Measurements from ENCODE around the gene SMYD3.

Gene SMYD3

GRCh38 chr1:245901037-245901436 lies 606.0 kb downstream of the SMYD3 start:
- peak in 1 of 2 experiments; percentile 28 for DNase-seq (ENCODE audit: low read depth in 1 of 2, low spot score in 1 of 2)
- TF ChIP-seq, protein P1, sequence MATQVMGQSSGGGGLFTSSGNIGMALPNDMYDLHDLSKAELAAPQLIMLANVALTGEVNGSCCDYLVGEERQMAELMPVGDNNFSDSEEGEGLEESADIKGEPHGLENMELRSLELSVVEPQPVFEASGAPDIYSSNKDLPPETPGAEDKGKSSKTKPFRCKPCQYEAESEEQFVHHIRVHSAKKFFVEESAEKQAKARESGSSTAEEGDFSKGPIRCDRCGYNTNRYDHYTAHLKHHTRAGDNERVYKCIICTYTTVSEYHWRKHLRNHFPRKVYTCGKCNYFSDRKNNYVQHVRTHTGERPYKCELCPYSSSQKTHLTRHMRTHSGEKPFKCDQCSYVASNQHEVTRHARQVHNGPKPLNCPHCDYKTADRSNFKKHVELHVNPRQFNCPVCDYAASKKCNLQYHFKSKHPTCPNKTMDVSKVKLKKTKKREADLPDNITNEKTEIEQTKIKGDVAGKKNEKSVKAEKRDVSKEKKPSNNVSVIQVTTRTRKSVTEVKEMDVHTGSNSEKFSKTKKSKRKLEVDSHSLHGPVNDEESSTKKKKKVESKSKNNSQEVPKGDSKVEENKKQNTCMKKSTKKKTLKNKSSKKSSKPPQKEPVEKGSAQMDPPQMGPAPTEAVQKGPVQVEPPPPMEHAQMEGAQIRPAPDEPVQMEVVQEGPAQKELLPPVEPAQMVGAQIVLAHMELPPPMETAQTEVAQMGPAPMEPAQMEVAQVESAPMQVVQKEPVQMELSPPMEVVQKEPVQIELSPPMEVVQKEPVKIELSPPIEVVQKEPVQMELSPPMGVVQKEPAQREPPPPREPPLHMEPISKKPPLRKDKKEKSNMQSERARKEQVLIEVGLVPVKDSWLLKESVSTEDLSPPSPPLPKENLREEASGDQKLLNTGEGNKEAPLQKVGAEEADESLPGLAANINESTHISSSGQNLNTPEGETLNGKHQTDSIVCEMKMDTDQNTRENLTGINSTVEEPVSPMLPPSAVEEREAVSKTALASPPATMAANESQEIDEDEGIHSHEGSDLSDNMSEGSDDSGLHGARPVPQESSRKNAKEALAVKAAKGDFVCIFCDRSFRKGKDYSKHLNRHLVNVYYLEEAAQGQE (IDR thresholded peaks at IDR 0.05; ENCODE audit: insufficient replicate concordance, low read depth), result no peak
- TF ChIP-seq POLR2AphosphoS5 (IDR thresholded peaks at IDR 0.05; ENCODE audit: low read depth) (no peak), GABPA (IDR thresholded peaks at IDR 0.05; ENCODE audit: low read depth) (no peak), SPI1 (IDR thresholded peaks at IDR 0.05; ENCODE audit: borderline replicate concordance, low read depth) (no peak)
- H3K4me3 ChIP-seq (replicated peaks; ENCODE audit: insufficient read depth, low read length), result no peak overlapping the region
- no peaks in the 10 kb centered on the region for H3K27me3 ChIP-seq (ENCODE audit: insufficient read depth, poor library complexity, severe bottlenecking)
- H3K27ac ChIP-seq (replicated peaks), result no peak overlapping the region

GRCh38 chr1:245898581-245898980 lies 608.5 kb downstream of the SMYD3 start:
- H3K4me3 ChIP-seq (replicated peaks; ENCODE audit: insufficient read depth, low read length), result no peak overlapping the region
- no peak overlapping the region for H3K27ac ChIP-seq (replicated peaks)
- H3K27me3 ChIP-seq (ENCODE audit: insufficient read depth, poor library complexity, severe bottlenecking), result no peaks in the 10 kb centered on the region
- no peak for DNase-seq (ENCODE audit: low read depth in 1 of 2, low spot score in 1 of 2)
- TF ChIP-seq POLR2AphosphoS5 (IDR thresholded peaks at IDR 0.05; ENCODE audit: low read depth), result no peak
- TF ChIP-seq GABPA (IDR thresholded peaks at IDR 0.05; ENCODE audit: low read depth), result no peak
- TF ChIP-seq SPI1 (IDR thresholded peaks at IDR 0.05; ENCODE audit: borderline replicate concordance, low read depth), result no peak
- TF ChIP-seq CTCF (IDR thresholded peaks at IDR 0.05; ENCODE audit: insufficient read depth, low read length), result no peak
- TF ChIP-seq, protein P1 (IDR thresholded peaks at IDR 0.05; ENCODE audit: insufficient replicate concordance, low read depth), result no peak

DNA sequence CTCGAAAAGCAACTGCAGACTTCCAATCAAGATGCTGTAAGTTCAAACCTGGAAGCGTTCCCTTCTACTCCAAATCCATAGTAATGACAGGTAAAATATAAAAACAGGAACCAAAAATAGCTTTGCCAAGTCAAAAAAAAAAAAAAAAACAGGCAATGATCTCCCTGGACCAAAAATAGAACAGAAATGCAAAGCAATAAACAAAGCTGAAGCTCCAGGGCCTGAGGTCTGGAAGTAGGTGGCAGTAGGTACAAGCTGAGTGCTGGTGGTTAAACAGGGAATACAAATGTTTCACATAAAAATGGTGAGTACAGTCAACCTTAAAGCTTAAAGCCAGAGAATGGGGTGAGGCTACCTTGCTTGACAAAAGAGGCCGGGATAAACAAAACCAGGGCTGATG lies 610.8 kb downstream of the SMYD3 start:
- DNase-seq (ENCODE audit: low read depth in 1 of 2, low spot score in 1 of 2), result no peak
- Histone ChIP-seq H3K4me3 (replicated peaks; ENCODE audit: insufficient read depth, low read length) (no peak overlapping the region), H3K27me3 (ENCODE audit: insufficient read depth, poor library complexity, severe bottlenecking) (no peaks in the 10 kb centered on the region), H3K27ac (replicated peaks) (no peak overlapping the region)
- no peak for TF ChIP-seq SPI1 (IDR thresholded peaks at IDR 0.05; ENCODE audit: borderline replicate concordance, low read depth)
- no peak for TF ChIP-seq POLR2AphosphoS5 (IDR thresholded peaks at IDR 0.05; ENCODE audit: low read depth)
- TF ChIP-seq, protein P1 (IDR thresholded peaks at IDR 0.05; ENCODE audit: insufficient replicate concordance, low read depth), result no peak
- TF ChIP-seq GABPA (IDR thresholded peaks at IDR 0.05; ENCODE audit: low read depth), result no peak
- no peak for TF ChIP-seq CTCF (IDR thresholded peaks at IDR 0.05; ENCODE audit: insufficient read depth, low read length)
